ENCODE measurements around the gene CYP1B1. TPM values are rescaled to one million over a fixed set of nuclear protein-coding genes. Genes with fewer than 3 reads are reported as not detected.
"Not testable (repeated sequence)": the region's sequence is repeated elsewhere in the genome, so short reads cannot be mapped to it uniquely, and the experiment has no call there.

The CYP1B1 gene
- total RNA-seq, 1 donor from 2014 or later, result 13.7 TPM

GRCh38 chr2:38095079-38095995, 19.4 kb upstream of the CYP1B1 start:
- intact Hi-C loops (cut with micrococcal nuclease), result no loop called here
- no peaks in the 10 kb centered on the region for H3K36me3 Mint-ChIP-seq (ENCODE audit: low read depth)
- DNase-seq, result no peak
- peaks cover 33% of the 10 kb centered on the region for H3K27me3 Mint-ChIP-seq
- H3K4me1 Mint-ChIP-seq, result peaks cover 23% of the 10 kb centered on the region
- H3K4me3 Mint-ChIP-seq, result no peak overlapping the region
- no peaks in the 10 kb centered on the region for H3K9me3 Mint-ChIP-seq
- H3K27ac Mint-ChIP-seq, result peak overlapping the region; percentile 4

GRCh38 chr2:38093527-38094165, 17.7 kb upstream of the CYP1B1 start:
- no peak overlapping the region for H3K27ac Mint-ChIP-seq
- H3K4me3 Mint-ChIP-seq, result no peak overlapping the region
- H3K27me3 Mint-ChIP-seq, result peaks cover 27% of the 10 kb centered on the region
- no peaks in the 10 kb centered on the region for H3K9me3 Mint-ChIP-seq
- H3K4me1 Mint-ChIP-seq, result peaks cover 23% of the 10 kb centered on the region
- intact Hi-C loops (cut with micrococcal nuclease), result no loop called here
- no peak for DNase-seq
- H3K36me3 Mint-ChIP-seq (ENCODE audit: low read depth), result no peaks in the 10 kb centered on the region

GRCh38 chr2:38092196-38092902, 16.4 kb upstream of the CYP1B1 start:
- no peak for DNase-seq
- no peaks in the 10 kb centered on the region for H3K9me3 Mint-ChIP-seq
- peaks cover 14% of the 10 kb centered on the region for H3K4me1 Mint-ChIP-seq
- H3K4me3 Mint-ChIP-seq, result no peak overlapping the region
- intact Hi-C loops (cut with micrococcal nuclease), result no loop called here
- H3K36me3 Mint-ChIP-seq (ENCODE audit: low read depth), result peaks cover 2% of the 10 kb centered on the region
- H3K27ac Mint-ChIP-seq, result no peak overlapping the region
- peaks cover 21% of the 10 kb centered on the region for H3K27me3 Mint-ChIP-seq

- Mint-ChIP-seq H3K4me3 (no peak overlapping the region), H3K36me3 (ENCODE audit: low read depth) (peaks cover 2% of the 10 kb centered on the region), H3K27me3 (peaks cover 24% of the 10 kb centered on the region), H3K4me1 (peaks cover 13% of the 10 kb centered on the region), H3K27ac (no peak overlapping the region), H3K9me3 (no peaks in the 10 kb centered on the region)
- DNase-seq, result no peak
- intact Hi-C loops (cut with micrococcal nuclease), result no loop called here
Measured at GRCh38 chr2:38091760-38092159, 15.8 kb upstream of the CYP1B1 start.

GRCh38 chr2:38090928-38091327, 15.0 kb upstream of the CYP1B1 start:
- intact Hi-C loops (cut with micrococcal nuclease), result no loop called here
- H3K4me3 Mint-ChIP-seq, result no peak overlapping the region
- H3K27me3 Mint-ChIP-seq, result peaks cover 26% of the 10 kb centered on the region
- H3K4me1 Mint-ChIP-seq, result peaks cover 12% of the 10 kb centered on the region
- no peak overlapping the region for H3K27ac Mint-ChIP-seq
- no peak for DNase-seq
- peaks cover 2% of the 10 kb centered on the region for H3K36me3 Mint-ChIP-seq (ENCODE audit: low read depth)
- H3K9me3 Mint-ChIP-seq, result no peaks in the 10 kb centered on the region

- H3K36me3 Mint-ChIP-seq (ENCODE audit: low read depth); intact Hi-C loops (cut with micrococcal nuclease); DNase-seq; H3K4me3 Mint-ChIP-seq; H3K9me3 Mint-ChIP-seq; H3K27ac Mint-ChIP-seq; H3K4me1 Mint-ChIP-seq: not testable (repeated sequence)
- H3K27me3 Mint-ChIP-seq, result peaks cover 27% of the 10 kb centered on the region
Measured at GRCh38 chr2:38090212-38090611, 14.3 kb upstream of the CYP1B1 start.

GRCh38 chr2:38085998-38086698, 10.2 kb upstream of the CYP1B1 start:
- H3K9me3 Mint-ChIP-seq, result not testable (repeated sequence)
- peaks cover 47% of the 10 kb centered on the region for H3K27me3 Mint-ChIP-seq

GRCh38 chr2:38084556-38084955, 8.6 kb upstream of the CYP1B1 start:
- H3K4me1 Mint-ChIP-seq; H3K4me3 Mint-ChIP-seq; intact Hi-C loops (cut with micrococcal nuclease); H3K9me3 Mint-ChIP-seq; H3K36me3 Mint-ChIP-seq (ENCODE audit: low read depth); DNase-seq; H3K27ac Mint-ChIP-seq: not testable (repeated sequence)
- H3K27me3 Mint-ChIP-seq, result peaks cover 55% of the 10 kb centered on the region

More at GRCh38 chr2:38085998-38086698, 10.2 kb upstream of the CYP1B1 start:
- intact Hi-C loops (cut with micrococcal nuclease); H3K36me3 Mint-ChIP-seq (ENCODE audit: low read depth); H3K4me1 Mint-ChIP-seq; H3K4me3 Mint-ChIP-seq; H3K27ac Mint-ChIP-seq: not testable (repeated sequence)
- peak; percentile 50 for DNase-seq

- H3K4me1 Mint-ChIP-seq; DNase-seq; H3K9me3 Mint-ChIP-seq; H3K36me3 Mint-ChIP-seq (ENCODE audit: low read depth); H3K27ac Mint-ChIP-seq; H3K4me3 Mint-ChIP-seq; intact Hi-C loops (cut with micrococcal nuclease): not testable (repeated sequence)
- H3K27me3 Mint-ChIP-seq, result peaks cover 50% of the 10 kb centered on the region
Measured at GRCh38 chr2:38082727-38083126, 6.8 kb upstream of the CYP1B1 start.

- H3K36me3 Mint-ChIP-seq (ENCODE audit: low read depth), result peaks cover 1% of the 10 kb centered on the region
- no peak overlapping the region for H3K27ac Mint-ChIP-seq
- intact Hi-C loops (cut with micrococcal nuclease), result no loop called here
- H3K4me1 Mint-ChIP-seq, result peaks cover 22% of the 10 kb centered on the region
- no peak for DNase-seq
- H3K9me3 Mint-ChIP-seq, result no peaks in the 10 kb centered on the region
- peaks cover 46% of the 10 kb centered on the region for H3K27me3 Mint-ChIP-seq
- no peak overlapping the region for H3K4me3 Mint-ChIP-seq
Measured at GRCh38 chr2:38080346-38080745, 4.4 kb upstream of the CYP1B1 start.

GRCh38 chr2:38079116-38080052, 3.4 kb upstream of the CYP1B1 start:
- H3K27me3 Mint-ChIP-seq, result peaks cover 42% of the 10 kb centered on the region
- H3K4me1 Mint-ChIP-seq, result peaks cover 22% of the 10 kb centered on the region
- H3K27ac Mint-ChIP-seq, result no peak overlapping the region
- no peaks in the 10 kb centered on the region for H3K9me3 Mint-ChIP-seq
- no peak for DNase-seq
- H3K36me3 Mint-ChIP-seq (ENCODE audit: low read depth), result peaks cover 1% of the 10 kb centered on the region
- H3K4me3 Mint-ChIP-seq, result no peak overlapping the region
- intact Hi-C loops (cut with micrococcal nuclease), result no loop called here

- Mint-ChIP-seq H3K36me3 (ENCODE audit: low read depth) (peaks cover 13% of the 10 kb centered on the region), H3K27me3 (peaks cover 51% of the 10 kb centered on the region), H3K9me3 (no peaks in the 10 kb centered on the region), H3K4me3 (peak overlapping the region; percentile 77), H3K4me1 (peaks cover 31% of the 10 kb centered on the region), H3K27ac (peak overlapping the region; percentile 88)
- intact Hi-C loops (cut with micrococcal nuclease), result loop anchor here (2.0 kb wide), 1 partner anchor 185 kb away; no protein-coding TSS in a partner anchor
- DNase-seq, result no peak
Measured at GRCh38 chr2:38077431-38077769, 1.4 kb upstream of the CYP1B1 start.
